SIG-M5 treated with dmso at 0.1 percent for 504 hours (cell line): Measurements from ENCODE around the gene PPP1R9B.
A peak's percentile ranks its signal among the peaks of the same experiment; 100 is the strongest.

Experiments
- DNase-seq: peaks from one replicate; lab custom pipeline; 2025; ENCODE audit not compliant: unreplicated experiment; lab: John Stamatoyannopoulos, UW

Gene PPP1R9B

DNA sequence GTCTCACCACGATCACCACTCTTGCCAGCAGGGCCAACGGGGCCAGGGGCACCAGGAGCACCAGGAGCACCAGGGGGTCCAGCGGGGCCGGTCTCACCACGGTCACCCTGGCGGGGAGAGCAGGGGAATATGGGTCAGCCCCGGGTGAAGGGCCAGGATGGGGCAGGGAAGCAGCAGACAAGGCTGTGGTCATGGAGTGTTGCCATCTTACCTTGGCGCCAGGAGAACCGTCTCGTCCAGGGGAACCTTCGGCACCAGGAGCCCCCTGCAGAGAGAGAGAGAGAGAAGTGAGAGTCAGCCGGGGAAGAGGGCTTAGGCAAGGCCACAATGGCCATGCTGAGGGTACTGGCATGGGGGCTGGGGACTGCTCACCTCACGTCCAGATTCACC lies 38.0 kb upstream of the PPP1R9B start:
- no peak for DNase-seq

DNA sequence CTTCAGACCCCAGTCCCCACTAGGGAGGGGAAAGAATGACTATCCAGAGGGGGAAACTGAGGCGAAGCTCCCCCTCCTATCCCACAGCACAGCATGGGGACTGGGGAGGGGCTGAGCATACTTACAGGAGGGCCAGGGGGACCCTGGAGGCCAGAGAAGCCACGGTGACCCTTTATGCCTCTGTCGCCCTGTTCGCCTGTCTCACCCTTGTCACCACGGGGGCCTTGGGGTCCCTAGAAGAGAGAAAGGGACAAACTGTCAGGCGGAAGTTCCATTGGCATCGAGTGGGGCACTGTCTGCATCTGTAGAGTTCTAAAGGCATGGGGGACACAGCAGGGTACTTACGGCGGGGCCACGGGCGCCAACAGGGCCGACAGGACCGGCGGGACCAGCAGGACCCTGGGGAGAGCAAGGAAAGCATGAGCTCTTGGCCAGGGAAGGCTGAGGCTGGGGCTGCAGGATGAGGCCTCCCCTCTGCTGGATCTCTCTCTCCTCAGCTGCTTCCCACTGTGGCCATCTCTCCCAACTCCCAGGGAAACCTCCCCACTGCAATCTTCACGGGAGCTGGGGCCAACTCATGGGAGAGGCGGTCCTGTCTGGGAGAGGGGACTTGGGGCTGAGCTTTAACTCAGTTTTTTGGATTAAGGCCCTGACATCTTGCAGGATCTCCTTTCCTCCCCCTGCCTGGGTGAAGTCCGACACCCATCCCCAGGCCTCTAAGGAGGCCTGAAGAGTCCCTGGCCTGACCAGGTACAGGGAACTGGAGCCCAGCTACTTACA lies 37.5 kb upstream of the PPP1R9B start:
- DNase-seq, result no peak

DNA sequence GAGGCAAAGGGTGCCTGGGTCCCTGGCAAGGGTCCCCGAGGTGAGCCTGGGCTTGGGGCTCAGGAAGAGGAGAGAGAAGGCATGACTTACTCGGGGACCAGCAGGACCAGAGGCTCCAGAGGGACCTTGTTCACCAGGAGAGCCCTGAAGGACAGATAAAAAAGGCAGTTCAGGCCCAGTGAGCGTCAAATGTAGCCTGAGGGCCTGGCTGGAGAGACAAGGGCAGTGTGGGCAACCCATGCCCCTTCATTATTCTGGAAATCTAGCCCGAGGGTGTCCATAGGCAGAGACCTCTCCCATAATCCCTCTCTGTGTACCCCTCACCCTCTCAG lies 36.9 kb upstream of the PPP1R9B start:
- DNase-seq, result no peak

DNA sequence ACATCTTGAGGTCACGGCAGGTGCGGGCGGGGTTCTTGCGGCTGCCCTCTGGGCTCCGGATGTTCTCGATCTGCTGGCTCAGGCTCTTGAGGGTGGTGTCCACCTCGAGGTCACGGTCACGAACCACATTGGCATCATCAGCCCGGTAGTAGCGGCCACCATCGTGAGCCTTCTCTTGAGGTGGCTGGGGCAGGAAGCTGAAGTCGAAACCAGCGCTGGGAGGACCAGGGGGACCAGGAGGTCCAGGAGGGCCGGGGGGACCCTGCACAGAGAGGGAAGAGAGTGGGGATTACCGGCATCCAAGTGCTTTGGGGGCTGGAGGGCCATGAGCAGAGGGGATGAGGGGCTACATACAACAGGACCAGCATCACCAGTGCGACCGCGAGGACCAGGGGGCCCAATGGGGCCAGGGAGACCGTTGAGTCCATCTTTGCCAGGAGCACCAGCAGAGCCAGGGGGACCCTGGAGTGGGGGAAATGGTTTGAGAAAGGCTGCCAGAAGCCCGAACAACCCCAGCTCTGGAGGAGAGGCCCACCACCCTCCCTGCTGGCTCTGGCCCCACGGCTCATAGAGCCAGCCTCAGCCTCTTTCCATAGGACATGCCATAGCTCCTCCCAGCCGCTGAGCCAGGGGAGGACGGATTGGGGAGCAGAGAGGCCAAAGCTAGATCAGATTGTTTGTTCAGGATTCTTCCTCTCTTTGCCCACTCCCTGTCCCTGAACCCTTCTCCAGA lies 36.4 kb upstream of the PPP1R9B start:
- DNase-seq, result no peak

DNA sequence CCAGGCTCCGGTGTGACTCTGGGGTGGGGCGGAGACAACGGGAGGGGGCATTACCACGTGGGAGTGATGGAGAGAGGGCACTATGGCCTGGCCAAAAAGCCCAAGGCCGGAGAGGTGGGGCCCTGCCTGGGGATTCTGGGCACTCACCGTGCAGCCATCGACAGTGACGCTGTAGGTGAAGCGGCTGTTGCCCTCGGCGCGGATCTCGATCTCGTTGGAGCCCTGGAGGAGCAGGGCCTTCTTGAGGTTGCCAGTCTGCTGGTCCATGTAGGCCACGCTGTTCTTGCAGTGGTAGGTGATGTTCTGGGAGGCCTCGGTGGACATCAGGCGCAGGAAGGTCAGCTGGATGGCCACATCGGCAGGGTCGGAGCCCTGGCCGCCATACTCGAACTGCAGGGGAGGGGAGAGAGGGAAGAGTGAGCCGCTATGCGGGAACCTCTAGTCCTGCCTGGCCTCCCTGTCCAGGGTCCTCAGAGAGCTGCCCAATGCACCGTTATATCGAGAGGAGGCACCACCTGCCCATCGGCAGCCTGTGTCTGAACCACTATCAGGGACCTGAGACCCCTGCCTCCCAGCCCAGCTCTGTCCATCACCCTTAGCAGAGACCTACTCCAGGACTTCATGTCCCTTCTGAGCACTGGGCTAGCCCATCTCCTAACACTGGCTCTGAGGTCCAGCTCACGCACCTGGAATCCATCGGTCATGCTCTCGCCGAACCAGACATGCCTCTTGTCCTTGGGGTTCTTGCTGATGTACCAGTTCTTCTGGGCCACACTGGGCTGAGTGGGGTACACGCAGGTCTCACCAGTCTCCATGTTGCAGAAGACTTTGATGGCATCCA lies 35.4 kb upstream of the PPP1R9B start:
- DNase-seq, result no peak

DNA sequence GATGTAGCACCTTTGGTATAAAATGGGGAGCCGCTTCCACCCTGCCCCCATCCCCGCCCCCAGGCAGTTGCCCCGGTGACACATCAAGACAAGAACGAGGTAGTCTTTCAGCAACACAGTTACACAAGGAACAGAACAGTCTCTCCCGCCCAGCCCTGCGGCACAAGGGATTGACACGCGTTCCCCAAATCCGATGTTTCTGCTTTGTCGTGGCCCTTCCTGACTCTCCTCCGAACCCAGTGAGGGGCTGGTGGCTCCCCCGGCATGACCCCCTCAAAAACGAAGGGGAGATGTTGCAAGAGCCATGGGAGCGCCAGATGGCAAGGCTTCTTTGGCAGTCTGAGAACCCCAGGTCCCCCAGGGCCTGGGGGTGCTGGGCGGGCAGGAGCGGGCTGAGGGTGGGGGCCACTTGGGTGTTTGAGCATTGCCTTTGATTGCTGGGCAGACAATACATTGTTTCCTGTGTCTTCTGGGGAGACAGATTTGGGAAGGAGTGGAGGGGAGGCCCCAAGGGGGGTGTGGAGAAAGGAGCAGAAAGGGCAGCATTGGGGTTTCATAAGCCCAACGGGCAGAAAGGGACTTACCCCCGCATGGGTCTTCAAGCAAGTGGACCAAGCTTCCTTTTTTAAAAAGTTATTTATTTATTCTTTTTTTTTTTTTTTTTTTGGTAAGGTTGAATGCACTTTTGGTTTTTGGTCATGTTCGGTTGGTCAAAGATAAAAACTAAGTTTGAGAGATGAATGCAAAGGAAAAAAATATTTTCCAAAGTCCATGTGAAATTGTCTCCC lies 34.3 kb upstream of the PPP1R9B start:
- DNase-seq, result peak; percentile 88

DNA sequence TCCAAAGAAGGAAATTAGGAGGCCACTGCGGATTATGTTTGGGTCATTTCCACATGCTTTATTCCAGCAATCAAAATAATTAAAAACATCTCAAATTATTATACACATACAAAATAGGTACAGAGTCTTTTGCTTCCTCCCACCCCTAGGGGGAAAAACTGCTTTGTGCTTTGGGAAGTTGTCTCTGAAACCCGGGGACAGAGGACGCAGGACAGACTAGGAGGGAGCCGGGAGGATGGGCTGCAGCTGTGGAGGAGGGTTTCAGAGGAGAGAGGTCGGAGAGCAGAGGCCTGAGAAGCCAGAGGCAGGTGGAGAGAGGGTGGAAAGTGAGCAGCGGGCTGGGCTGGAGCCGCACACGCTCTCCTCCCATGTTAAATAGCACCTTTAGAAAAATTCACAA lies 33.6 kb upstream of the PPP1R9B start:
- DNase-seq, result peak; percentile 8

DNA sequence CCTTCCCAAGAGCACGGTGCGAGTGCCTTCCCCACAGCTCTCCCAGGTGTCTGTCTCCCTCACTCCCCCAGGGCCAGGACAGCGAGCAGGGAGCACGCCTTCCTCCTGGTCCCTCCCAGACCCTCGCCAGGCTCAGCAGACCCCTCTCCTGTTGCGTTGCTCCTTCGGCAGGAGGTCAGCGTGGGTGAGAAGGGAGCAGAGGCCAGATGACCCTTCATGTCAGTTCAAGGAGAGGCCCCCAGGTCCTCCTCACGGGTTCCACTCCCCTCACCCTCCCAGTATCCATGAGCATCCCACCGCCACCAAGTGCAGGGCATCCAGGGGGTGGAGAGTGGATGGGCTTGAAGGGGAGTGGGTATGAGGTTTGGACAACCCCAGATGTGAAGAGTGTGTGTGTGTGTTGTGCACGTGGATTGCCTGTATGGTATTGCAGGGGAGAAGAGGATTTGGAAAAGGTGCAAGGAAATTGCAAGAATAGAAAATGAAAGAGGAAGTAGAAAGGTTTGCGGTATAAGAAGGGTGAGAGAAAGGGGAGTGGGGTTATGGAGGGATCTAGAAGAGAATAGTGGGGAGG lies 33.0 kb upstream of the PPP1R9B start:
- DNase-seq, result peak; percentile 94

DNA sequence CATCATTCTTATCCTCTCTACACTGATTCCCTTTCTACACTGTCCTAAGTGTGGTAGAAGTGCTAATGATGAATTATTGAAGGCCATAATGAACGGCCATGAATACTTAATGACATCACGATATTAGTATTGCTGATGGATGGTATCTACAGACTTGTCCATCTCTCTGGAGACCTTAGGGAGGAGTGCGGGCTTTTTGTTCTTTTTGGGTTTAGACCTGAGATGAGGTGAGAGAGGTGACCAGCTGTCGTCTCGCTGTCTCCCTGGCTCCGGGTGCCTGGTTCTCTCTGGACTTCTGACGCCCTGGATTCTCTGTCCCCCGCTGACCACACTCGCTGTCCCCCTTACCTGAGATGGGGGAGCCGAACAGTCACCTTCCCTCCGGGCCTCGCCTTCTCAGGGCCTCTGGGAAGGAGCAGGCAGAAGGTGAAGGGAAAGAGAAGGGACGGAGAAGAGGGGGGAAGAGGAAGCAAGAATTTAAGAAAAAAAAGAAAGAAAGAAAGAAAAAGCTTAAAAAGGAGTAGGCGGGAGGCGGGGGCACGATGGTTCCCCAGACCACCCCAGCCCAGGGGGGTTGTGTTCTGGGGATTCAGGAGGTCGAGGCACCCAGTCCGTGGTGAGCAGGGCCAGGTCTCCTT lies 32.4 kb upstream of the PPP1R9B start:
- DNase-seq, result no peak

DNA sequence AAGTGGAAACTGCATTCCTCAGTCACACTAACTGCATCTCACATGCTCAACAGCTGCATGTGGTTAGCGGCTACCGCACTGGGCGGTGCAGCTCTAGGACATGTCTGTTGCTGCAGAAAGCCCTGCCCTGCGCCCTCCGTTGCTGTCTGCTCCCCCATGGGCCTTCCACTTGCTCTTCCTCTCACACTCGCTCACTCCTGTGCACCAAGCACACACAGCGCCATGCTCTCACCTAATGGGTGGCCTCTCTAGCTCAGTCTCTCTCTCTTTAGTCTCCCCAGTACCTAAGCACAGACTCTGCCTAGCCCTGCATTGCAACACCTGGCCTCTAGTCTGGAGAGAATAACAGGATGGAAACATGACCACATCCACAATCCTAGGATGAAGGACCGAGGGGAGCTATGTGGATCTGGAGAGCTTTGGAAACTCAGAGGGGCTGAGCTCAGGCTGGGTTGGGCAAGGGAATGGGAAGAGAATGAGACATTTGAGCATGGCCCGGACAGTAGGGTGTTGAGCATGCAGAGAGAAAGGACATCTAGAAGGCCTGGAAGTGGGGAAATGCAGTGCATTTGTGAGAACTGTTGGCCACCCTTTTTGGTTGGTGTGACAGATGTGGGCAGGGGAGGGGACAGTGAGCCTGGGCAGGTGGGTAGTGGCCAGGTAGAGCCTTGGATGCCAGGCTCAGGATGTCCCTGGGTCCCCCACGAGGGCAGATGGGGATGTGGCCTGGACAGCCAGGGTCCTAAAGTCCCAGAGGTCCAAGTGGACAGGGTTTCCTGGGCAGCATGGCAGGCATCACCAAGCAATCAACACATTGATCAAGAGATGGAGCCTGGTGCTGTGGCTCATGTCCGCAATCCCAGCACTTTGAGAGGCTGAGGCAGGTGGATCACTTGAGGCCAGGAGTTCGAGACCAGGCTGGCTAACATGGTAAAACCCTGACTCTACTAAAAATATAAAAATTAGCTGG lies 31.4 kb upstream of the PPP1R9B start:
- DNase-seq, result no peak

DNA sequence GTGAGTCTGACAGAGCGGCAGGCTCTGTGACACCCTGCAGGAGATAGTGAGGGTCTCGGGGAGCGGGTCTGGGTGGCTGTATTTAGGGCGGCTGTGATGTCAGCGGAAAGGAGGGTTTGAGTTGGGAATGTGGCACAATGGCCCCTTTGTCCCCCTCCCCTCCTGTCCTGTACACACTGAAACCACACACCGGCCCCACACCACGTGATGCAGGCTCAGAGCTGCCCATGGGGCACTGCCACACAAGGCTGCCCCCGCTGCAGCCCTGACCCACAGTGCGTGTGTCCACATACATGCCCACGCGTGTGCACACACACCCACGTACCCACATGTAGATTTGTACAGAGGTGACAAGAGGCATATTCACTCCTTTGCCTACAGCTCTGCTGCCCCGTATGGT lies 30.7 kb upstream of the PPP1R9B start:
- DNase-seq, result no peak

DNA sequence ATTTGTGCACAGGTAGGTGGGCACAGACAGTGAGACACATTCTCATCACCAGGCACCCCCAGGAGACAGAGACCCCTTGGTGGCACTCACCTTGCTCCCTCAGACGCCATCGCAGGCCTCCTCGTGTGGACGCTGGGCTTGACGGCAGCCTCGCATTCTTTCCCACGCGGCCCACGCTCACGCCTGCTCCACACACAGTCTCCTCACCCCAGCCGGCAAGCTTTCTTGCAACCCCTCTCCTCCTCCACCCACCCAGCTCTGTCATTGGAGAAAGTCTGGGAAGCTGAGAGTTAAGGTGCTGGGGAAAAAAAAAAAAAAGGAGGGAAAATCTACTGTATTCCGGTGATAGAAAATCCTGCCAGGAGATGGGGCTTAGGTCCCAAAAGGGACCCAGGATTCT lies 30.1 kb upstream of the PPP1R9B start:
- DNase-seq, result no peak

DNA sequence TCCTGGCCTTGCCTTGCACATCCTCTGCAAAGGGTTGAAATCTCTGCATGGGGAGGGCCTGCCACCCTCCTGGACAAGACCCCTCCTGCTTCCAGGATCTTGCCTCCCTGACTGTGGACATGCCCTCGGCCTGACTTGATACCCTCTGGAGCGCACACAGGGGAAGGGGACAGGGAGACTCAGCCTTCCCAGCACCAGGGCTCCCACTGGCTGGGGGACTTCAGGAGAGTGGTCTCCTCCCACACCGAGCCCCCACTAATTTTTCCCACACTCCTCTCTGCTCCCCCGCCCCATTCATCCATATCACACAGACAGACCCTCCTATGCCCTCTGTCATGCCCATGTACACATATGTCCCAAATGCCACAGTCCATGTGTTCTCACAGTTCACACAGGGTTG lies 29.6 kb upstream of the PPP1R9B start:
- DNase-seq, result no peak

DNA sequence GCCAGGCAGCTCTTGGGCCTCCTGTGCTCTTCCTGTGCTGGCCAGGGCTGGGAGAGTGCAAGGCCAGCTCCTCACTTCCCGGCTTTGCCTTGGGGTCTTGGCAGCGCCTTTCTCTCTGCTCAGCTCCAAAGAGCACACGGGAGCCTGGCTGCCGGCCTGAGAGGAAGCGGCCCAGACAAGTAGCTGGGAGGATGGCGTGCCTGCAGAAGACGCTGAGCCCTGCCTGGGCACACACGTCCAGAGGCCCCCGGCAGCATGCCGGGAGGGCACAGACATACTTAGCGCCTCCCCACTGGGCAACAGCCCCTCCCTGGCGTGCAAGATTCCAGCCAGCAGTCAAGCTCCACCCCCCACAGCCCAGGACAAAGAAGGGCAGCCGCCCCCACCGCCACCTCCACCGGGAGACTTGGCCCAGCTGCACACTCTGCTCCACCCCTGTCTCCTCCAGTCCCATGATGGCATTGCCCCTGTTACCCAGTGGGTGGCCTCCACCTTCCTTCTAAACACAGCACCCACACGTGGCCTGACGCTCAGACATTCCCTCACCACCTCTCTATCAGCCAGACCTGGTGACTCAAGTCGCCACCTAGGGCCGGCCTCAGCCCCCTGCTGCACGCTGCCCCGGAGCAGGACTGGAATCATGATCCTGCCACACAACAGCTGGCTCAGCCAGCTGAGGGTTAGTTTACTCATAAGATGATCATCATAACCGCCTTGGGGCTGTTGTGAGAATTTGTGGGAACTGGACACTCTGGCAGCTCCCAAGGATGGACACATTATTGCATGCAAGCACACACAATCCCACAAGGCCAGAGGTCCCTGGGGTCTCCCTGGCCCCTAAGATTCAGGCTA lies 27.7 kb upstream of the PPP1R9B start:
- peak; percentile 71 for DNase-seq

DNA sequence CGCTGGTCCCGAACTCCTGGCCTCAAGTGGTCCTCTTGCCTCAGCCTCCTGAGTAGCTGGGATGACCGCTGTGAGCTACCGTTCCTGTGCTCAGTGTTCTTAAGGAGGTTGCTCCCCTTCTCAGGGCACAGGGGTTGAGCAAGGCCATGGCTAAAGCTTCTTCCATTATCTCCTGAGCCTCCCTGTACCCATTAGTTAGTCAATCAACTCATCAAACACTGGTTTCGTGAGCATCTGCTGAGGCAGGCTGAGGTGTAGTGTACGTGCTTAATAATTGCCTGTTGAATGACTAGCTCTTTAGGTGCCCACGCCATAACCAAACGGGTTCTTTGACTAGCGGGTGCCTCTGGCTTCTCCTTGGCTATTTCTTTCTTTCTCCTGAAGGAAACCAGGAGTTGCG lies 27.0 kb upstream of the PPP1R9B start:
- no peak for DNase-seq

DNA sequence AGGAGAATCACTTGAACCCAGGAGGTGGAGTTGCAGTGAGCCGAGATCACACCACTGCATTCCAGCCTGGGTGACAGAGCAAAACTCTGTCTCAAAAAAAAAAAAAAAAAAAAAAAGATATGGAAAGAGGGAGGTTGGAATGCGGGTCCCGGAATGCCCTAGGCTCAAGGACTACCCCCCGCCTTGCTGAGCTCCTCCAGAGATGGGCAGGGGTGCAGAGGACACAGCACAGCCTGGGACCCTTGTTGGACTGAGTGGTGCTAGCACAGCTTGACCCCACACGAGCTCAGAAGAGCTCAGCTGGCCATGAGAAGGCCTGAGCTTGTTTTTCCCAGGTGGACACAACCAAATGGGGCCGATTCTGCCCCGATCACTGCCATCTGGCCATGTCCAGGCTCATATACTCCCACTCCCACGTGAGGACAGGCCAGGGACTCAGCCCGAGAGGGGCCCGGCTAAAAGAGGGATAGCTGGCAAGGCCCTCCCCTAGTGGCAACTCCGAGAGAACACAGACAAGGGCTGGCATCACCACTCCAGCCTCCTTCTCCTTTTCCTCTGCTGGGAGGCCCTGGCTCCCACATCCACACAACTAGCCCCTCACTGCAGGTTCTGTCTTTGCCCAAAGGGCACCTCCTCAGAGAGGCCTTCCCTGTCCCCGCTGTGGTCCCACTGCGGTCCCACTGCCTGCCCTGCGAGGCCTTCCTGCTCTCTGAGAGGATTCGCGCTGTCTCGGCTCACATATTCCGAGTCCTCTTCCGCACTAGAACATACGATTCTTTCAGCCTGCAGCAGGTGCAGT lies 26.3 kb upstream of the PPP1R9B start:
- DNase-seq, result no peak

DNA sequence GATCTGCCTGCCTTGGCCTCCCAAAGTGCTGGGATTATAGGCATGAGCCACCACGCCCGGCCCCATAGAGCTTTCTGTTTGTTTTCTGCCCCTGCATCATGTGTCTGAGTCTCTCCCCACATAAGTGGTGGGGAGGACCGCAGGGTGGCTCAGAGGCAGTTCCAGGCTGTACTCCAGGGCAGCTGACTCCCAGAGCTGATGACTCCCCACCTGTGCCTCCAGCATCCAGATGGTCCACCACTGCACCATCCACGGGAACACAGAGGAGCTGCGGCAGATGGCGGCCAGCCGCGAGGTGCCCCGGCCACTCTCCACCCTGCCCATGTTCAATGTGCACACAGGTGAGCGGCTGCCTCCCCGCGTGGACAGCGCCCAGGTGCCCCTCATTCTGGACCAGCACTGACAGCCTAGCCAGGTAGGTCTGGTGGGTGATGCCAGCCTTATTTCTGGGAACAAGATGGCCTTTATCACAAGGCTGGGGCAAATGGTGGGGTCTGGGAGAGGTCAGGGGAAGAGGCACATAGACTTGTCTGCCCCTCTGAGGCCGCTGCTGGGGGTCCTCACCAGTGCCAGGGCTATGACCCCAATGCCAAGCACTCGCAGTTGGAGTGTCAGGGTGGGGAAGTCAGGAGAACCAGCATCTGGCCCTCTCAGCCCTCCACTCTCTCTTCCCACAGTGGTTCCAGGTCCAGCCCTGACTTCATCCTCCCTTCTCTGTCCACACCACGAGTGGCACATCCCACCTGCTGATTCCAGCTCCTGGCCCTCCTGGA lies 24.7 kb upstream of the PPP1R9B start:
- DNase-seq, result no peak
